A673 (cell line): ENCODE measurements around the gene FAM89A. TPM values are rescaled to one million over a fixed set of nuclear protein-coding genes. Genes with fewer than 3 reads are reported as not detected.
"Not testable (repeated sequence)": the region's sequence is repeated elsewhere in the genome, so short reads cannot be mapped to it uniquely, and the experiment has no call there.

Source experiments
- BruUV-seq: library from RNA; stranded (reverse); fragments of 400-500 nt; replicated peaks from 2 replicates; lab custom pipeline; 2021; lab: Mats Ljungman, UMichigan
- CTCF ChIA-PET: fragments of 300-600 bp; sonication (Branson Sonifier 250); formaldehyde crosslinking; loops from one replicate; lab custom pipeline; 2022; ENCODE audit warnings: antibody characterized with exemption; lab: Charles Lee
- POLR2A ChIA-PET: fragments of 300-600 bp; sonication (Branson Sonifier 250); formaldehyde crosslinking; loops from one replicate; lab custom pipeline; 2022; ENCODE audit warnings: antibody characterized with exemption; ENCODE audit not compliant: low non-redundant PET; lab: Charles Lee
- DNase-seq: peaks from one replicate; pipeline ENCODE4 v3.0.0-alpha.2; 2015; ENCODE audit warnings: low spot score
- H3K27ac ChIP-seq: fragments of 200-600 bp; sonication (generic); 2 replicates; pipeline ENCODE4 v1.5.1; 2016; ENCODE audit warnings: mixed run types, low read depth, mild to moderate bottlenecking, mixed read lengths, antibody characterized with exemption, low read length; ENCODE audit not compliant: poor library complexity, severe bottlenecking
- H3K27me3 ChIP-seq: fragments of 200-600 bp; sonication (generic); replicated peaks from 2 replicates; pipeline ENCODE4 v1.6.1; 2017; ENCODE audit warnings: mixed run types, low read depth, mild to moderate bottlenecking, mixed read lengths, antibody characterized with exemption, low read length; ENCODE audit not compliant: insufficient read depth, poor library complexity
- H3K36me3 ChIP-seq: fragments of 200-600 bp; sonication (generic); 2 replicates; pipeline ENCODE4 v1.6.1; 2016; ENCODE audit warnings: mixed run types, mild to moderate bottlenecking, mixed read lengths, antibody characterized with exemption, low read length; ENCODE audit not compliant: insufficient read depth, poor library complexity, severe bottlenecking
- H3K4me1 ChIP-seq: fragments of 200-600 bp; sonication (generic); 2 replicates; pipeline ENCODE4 v1.6.1; 2017; ENCODE audit warnings: mixed run types, mild to moderate bottlenecking, mixed read lengths, antibody characterized with exemption, low read length; ENCODE audit not compliant: insufficient read depth, poor library complexity, severe bottlenecking
- H3K4me3 ChIP-seq: fragments of 200-600 bp; sonication (generic); 2 replicates; pipeline ENCODE4 v1.5.1; 2016; ENCODE audit warnings: low read depth, mixed run types, mild to moderate bottlenecking, mixed read lengths, low read length; ENCODE audit not compliant: poor library complexity, severe bottlenecking
- H3K9me3 ChIP-seq: fragments of 200-600 bp; sonication (generic); 2 replicates; pipeline ENCODE4 v1.6.1; 2016; ENCODE audit warnings: mixed run types, low read depth, mild to moderate bottlenecking, mixed read lengths, antibody characterized with exemption, low read length; ENCODE audit not compliant: poor library complexity, severe bottlenecking
- EZH2 ChIP-seq: fragments of 200-600 bp; sonication (generic); IDR thresholded peaks from 2 replicates; pipeline ENCODE4 v1.6.1; 2017; ENCODE audit warnings: borderline replicate concordance, low read depth, mild to moderate bottlenecking, mixed read lengths, antibody characterized with exemption, low read length; ENCODE audit not compliant: poor library complexity, severe bottlenecking
- intact Hi-C: fragments of 100-400 bp; cut with micrococcal nuclease; formaldehyde crosslinking; loops from one replicate; pipeline ENCODE4 v1.10.0; 2022; ENCODE audit not compliant: unreplicated experiment
- total RNA-seq: library from RNA; stranded (reverse); gene quantifications from 2 replicates; pipeline ENCODE4 v1.2.3, GENCODE V29; 2021
- TF ChIP-seq, protein P1 (sequence below): fragments of 300-800, 200-600 bp; sonication (generic); conservative IDR thresholded peaks from 2 replicates; pipeline ENCODE4 v1.5.1; 2017; ENCODE audit warnings: low read depth, mild to moderate bottlenecking, antibody characterized with exemption, low read length, moderate library complexity, mixed read lengths

The FAM89A gene
- total RNA-seq, 1 experiment from 2014 or later = 12.1 TPM

DNA sequence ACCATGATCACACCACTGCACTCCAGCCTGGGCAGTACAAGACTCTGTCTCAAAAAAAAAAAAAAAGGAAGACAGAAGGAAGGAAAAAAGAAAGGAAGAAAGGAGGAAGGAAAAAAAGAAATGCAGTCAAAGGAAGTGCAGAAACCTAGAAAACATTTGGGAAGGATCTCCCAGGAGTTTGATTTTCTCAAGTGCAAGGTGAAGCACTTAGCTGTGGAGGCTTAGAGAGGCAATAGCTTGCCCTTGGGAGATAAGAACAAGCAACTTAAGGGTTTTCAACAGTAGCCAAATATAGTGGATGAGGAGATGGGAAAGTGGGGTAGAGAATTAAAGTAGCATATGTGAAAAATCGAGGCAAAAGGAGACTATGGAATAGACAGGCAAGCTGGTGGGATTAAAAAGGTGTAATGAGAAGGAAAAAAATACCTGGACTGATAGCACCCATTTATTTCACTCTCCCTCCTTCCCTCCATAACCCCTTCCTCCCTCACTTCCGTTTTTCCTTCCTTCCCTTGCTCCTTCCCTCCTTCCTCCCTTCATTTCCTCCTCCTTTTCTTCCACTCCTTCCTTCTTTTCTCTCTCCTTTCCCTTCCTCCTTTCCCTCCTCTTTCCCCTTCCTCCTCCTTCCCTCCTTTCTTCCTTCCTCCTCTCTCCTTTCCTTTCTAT is 6.8 kb upstream of the FAM89A start:
- Histone ChIP-seq H3K4me1 (no peaks in the 10 kb centered on the region), H3K27ac (no peak overlapping the region), H3K9me3 (peaks cover 9% of the 10 kb centered on the region), H3K27me3 (peaks cover 35% of the 10 kb centered on the region), H3K36me3 (no peaks in the 10 kb centered on the region), H3K4me3 (no peak overlapping the region)
- DNase-seq = no peak
- CTCF ChIA-PET = no interaction called here
- TF ChIP-seq EZH2 = no peak
- TF ChIP-seq, protein P1, sequence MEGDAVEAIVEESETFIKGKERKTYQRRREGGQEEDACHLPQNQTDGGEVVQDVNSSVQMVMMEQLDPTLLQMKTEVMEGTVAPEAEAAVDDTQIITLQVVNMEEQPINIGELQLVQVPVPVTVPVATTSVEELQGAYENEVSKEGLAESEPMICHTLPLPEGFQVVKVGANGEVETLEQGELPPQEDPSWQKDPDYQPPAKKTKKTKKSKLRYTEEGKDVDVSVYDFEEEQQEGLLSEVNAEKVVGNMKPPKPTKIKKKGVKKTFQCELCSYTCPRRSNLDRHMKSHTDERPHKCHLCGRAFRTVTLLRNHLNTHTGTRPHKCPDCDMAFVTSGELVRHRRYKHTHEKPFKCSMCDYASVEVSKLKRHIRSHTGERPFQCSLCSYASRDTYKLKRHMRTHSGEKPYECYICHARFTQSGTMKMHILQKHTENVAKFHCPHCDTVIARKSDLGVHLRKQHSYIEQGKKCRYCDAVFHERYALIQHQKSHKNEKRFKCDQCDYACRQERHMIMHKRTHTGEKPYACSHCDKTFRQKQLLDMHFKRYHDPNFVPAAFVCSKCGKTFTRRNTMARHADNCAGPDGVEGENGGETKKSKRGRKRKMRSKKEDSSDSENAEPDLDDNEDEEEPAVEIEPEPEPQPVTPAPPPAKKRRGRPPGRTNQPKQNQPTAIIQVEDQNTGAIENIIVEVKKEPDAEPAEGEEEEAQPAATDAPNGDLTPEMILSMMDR = no peak
- intact Hi-C loops = no loop called here
- POLR2A ChIA-PET = no interaction called here
- no TSS peak for BruUV-seq

DNA sequence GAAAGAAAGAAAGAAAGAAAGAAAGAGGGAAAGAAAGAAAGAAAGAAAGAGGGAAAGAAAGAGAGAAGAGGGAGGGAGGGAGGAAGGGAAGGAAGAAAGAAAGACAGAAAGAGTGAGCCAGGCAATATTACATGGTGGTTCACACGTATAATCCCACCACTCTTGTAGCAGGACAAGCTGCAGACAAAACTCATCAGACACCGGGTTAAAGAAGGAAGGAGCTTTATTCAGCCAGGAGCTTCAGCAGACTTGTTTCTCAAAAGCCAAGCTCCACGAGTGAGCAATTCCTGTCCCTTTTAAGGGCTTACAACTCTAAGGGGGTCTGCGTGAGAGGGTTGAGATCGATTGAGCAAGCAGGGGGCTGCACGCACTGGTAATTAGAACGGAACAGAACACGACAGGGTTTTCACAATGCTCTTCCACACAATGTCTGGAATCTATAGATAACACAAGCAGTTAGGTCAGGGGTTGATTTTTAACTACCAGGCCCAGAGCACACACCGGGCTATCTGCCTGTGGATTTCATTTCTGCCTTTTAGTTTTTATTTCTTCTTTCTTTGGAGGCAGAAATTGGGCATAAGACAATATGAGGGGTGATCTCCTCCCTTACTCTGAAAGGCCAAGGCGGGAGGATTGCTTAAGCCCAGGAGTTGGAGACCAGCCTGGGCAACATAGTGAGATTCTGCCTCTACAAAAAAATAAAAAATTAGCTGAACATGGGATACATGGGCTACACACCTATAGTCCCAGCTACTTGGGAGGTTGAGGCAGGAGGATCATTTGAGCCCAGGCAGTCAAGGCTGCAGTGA is 6.1 kb upstream of the FAM89A start:
- H3K27ac ChIP-seq, intact Hi-C loops, H3K36me3 ChIP-seq, POLR2A ChIA-PET, DNase-seq, CTCF ChIA-PET, H3K9me3 ChIP-seq, H3K4me1 ChIP-seq, H3K4me3 ChIP-seq, BruUV-seq: not testable (repeated sequence)
- peaks cover 35% of the 10 kb centered on the region for H3K27me3 ChIP-seq

GRCh38 chr1:231045286-231045685 is 5.2 kb upstream of the FAM89A start:
- Histone ChIP-seq H3K27me3 (peaks cover 35% of the 10 kb centered on the region), H3K9me3 (peaks cover 9% of the 10 kb centered on the region), H3K4me1 (peaks cover 10% of the 10 kb centered on the region), H3K27ac (no peak overlapping the region), H3K36me3 (no peaks in the 10 kb centered on the region), H3K4me3 (no peak overlapping the region)
- POLR2A ChIA-PET = no interaction called here
- no peak for DNase-seq
- no TSS peak for BruUV-seq
- CTCF ChIA-PET = no interaction called here
- TF ChIP-seq EZH2 = no peak
- TF ChIP-seq, protein P1 = no peak
- intact Hi-C loops = no loop called here
